Vagina (tissue), 2 donors: Measurements from ENCODE around the gene PNCK. TPM values are rescaled to one million over a fixed set of nuclear protein-coding genes. Genes with fewer than 3 reads are reported as not detected.

Source experiments
- DNase-seq, 2 donors: peaks; one replicate each; pipeline ENCODE4 v3.0.0-alpha.2; 2017; ENCODE audit errors: extremely low spot score in 2 of 2
- H3K27ac ChIP-seq: fragments of 200-600 bp; sonication (generic); one replicate; pipeline ENCODE4 v1.5.1; 2019
- H3K27me3 ChIP-seq: fragments of 200-600 bp; sonication (generic); one replicate; pipeline ENCODE4 v1.5.1; 2019
- H3K36me3 ChIP-seq, 2 donors: fragments of 200-600 bp; sonication (generic); one replicate each; pipeline ENCODE4 v1.5.1; 2017 to 2019
- H3K4me1 ChIP-seq: fragments of 200-600 bp; sonication (generic); one replicate; pipeline ENCODE4 v1.5.1; 2019
- H3K4me3 ChIP-seq, 2 donors: fragments of 200-600 bp; sonication (generic); 1 replicate in 1 of 2; 2 replicates in 1 of 2; pipeline ENCODE4 v1.5.1; 2016 to 2019
- H3K9me3 ChIP-seq: fragments of 200-600 bp; sonication (generic); one replicate; pipeline ENCODE4 v1.5.1; 2019
- POLR2A ChIP-seq, 2 donors: fragments of 450-650 bp; IDR thresholded peaks; one replicate each; pipeline ENCODE4 v1.6.1; 2017; ENCODE audit warnings: antibody characterized with exemption in 2 of 2, mild to moderate bottlenecking in 2 of 2, moderate library complexity in 2 of 2
- POLR2AphosphoS5 ChIP-seq, 2 donors: sonication (generic); formaldehyde crosslinking; IDR thresholded peaks; one replicate each; pipeline ENCODE4 v1.9.0; 2017; ENCODE audit warnings: antibody characterized with exemption in 2 of 2, mild to moderate bottlenecking in 2 of 2, low read depth in 1 of 2; ENCODE audit not compliant: insufficient read depth in 1 of 2
- intact Hi-C: fragments of 100-400 bp; cut with DNase I; formaldehyde crosslinking; loops from one replicate; pipeline ENCODE4 v1.15.1; 2023
- total RNA-seq: library from RNA; depleted of rRNA; stranded (reverse); fragments of >200 nt; gene quantifications from one replicate; pipeline ENCODE4 v1.2.3, GENCODE V29; 2016
- TF ChIP-seq, protein P1 (sequence below), 3 experiments: fragments of 450-650 bp in 2 of 3; fragments of 200-600 bp in 1 of 3; sonication (generic) in 1 of 3; IDR thresholded peaks; one replicate each; pipeline ENCODE4 v1.5.1; 2017 to 2019; ENCODE audit warnings: antibody characterized with exemption in 3 of 3, mild to moderate bottlenecking in 2 of 3, moderate library complexity in 2 of 3

PNCK gene
- total RNA-seq, 1 donor from 2014 or later = 9.3 TPM

DNA sequence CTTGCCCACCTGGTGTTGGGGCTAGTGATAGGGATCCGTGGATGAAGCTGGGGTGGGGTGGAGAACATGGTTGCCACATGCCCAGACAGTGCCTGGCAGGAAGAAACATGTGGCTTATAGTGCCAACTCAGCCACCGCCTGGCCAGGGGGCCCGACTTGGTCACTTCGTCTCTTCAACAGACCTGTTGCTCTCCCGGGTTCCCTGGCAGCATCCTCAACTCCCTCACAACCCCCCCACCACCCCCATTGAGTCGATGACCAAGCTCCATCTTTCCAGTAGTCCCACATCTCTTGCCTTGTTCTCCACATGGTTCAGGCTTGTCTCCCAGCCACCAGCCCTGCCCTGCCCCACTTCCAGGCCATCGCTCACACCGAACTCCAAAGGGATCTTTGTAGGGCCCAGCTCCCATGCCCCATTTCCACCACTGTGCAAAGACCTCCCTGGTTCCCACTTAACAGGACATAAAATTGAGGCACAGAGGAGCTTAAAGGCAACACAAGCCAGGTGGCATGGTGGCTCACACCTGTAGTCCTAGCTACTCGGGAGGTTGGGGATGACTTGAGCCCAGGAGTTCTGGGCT is 7.8 kb downstream of the PNCK start:
- no peak for DNase-seq
- intact Hi-C loops = loop anchor here (10.0 kb wide), 1 partner anchor 721 kb away; no protein-coding TSS in a partner anchor

DNA sequence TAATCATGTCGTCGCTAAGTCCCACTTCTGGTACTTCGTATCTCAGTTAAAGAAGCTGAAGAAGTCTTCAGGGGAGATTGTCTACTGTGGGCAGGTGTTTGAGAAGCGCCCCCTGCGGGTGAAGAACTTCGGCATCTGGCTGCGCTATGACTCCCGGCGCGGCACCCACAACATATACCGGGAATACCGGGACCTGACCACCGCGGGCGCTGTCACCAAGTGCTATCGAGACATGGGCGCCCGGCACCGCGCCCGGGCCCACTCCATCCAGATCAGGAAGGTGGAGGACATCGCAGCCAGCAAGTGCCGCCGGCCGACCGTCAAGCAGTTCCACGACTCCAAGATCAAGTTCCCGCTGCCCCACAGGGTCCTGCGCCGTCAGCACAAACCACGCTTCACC is 11.3 kb downstream of the PNCK start:
- intact Hi-C loops = loop anchor here (10.0 kb wide), 1 partner anchor 717 kb away; no protein-coding TSS in a partner anchor
- no peak overlapping the region for H3K27ac ChIP-seq
- no peaks in the 10 kb centered on the region for H3K27me3 ChIP-seq
- no peaks in the 10 kb centered on the region for H3K9me3 ChIP-seq
- H3K4me1 ChIP-seq = no peaks in the 10 kb centered on the region
- H3K4me3 ChIP-seq = no peak overlapping the region
- DNase-seq = no peak
- no peaks in the 10 kb centered on the region for H3K36me3 ChIP-seq
- TF ChIP-seq POLR2A (IDR thresholded peaks at IDR 0.05) = no peak
- no peak for TF ChIP-seq POLR2AphosphoS5 (IDR thresholded peaks at IDR 0.05; ENCODE audit: insufficient read depth in 1 of 2, low read depth in 1 of 2)
- TF ChIP-seq, protein P1, sequence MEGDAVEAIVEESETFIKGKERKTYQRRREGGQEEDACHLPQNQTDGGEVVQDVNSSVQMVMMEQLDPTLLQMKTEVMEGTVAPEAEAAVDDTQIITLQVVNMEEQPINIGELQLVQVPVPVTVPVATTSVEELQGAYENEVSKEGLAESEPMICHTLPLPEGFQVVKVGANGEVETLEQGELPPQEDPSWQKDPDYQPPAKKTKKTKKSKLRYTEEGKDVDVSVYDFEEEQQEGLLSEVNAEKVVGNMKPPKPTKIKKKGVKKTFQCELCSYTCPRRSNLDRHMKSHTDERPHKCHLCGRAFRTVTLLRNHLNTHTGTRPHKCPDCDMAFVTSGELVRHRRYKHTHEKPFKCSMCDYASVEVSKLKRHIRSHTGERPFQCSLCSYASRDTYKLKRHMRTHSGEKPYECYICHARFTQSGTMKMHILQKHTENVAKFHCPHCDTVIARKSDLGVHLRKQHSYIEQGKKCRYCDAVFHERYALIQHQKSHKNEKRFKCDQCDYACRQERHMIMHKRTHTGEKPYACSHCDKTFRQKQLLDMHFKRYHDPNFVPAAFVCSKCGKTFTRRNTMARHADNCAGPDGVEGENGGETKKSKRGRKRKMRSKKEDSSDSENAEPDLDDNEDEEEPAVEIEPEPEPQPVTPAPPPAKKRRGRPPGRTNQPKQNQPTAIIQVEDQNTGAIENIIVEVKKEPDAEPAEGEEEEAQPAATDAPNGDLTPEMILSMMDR (IDR thresholded peaks at IDR 0.05) = no peak

More for the DNA sequence above, 7.8 kb downstream of the PNCK start:
- Histone ChIP-seq H3K9me3 (no peaks in the 10 kb centered on the region), H3K4me3 (no peak overlapping the region), H3K4me1 (no peaks in the 10 kb centered on the region), H3K27ac (no peak overlapping the region), H3K27me3 (no peaks in the 10 kb centered on the region), H3K36me3 (no peaks in the 10 kb centered on the region)
- TF ChIP-seq, protein P1 (IDR thresholded peaks at IDR 0.05) = no peak

DNA sequence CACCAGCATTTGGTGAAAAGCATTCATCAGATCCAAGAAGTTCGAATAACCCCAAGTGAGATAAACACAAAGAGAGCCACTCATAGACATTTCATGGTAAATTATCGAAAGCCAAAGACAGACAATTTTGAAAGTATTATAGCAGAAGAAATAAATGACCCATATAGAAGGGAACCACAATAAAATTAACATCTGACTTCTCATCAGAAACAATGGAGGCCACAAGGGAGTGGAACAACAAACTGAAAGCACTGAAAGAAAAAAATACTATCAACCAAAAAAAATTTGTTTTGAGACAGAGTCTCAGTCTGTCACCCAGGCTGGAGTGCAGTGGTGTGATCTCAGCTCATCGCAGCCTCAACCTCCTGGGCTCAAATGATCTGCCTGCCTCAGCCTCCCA is 14.3 kb downstream of the PNCK start:
- Histone ChIP-seq H3K36me3 (no peaks in the 10 kb centered on the region), H3K4me3 (no peak overlapping the region), H3K27ac (no peak overlapping the region), H3K9me3 (no peaks in the 10 kb centered on the region), H3K4me1 (no peaks in the 10 kb centered on the region), H3K27me3 (no peaks in the 10 kb centered on the region)
- DNase-seq = no peak
- TF ChIP-seq POLR2A (IDR thresholded peaks at IDR 0.05) = no peak
- no peak for TF ChIP-seq POLR2AphosphoS5 (IDR thresholded peaks at IDR 0.05; ENCODE audit: insufficient read depth in 1 of 2, low read depth in 1 of 2)
- TF ChIP-seq, protein P1 (IDR thresholded peaks at IDR 0.05) = no peak
- intact Hi-C loops = no loop called here

DNA sequence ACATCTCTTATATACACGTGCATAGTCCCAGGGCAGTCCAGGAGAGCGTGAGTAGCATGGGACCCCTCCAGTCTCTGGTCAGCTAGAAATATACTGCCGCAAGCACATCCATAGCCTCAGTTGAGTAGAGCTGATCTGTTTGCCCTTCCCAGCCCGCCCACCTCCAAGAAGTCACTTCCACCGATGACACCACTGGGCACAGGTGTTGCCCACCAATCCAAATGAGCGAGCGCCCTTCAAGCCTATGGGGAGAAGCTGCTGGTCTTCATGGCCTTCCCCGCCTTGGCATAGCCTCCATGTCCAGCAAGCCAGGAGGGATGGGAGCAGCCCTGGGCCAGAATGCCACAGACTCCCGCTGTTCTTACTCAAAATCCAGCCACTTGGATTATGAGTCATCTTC is 16.5 kb downstream of the PNCK start:
- H3K4me3 ChIP-seq = no peak overlapping the region
- H3K9me3 ChIP-seq = no peaks in the 10 kb centered on the region
- TF ChIP-seq POLR2A (IDR thresholded peaks at IDR 0.05) (no peak), POLR2AphosphoS5 (IDR thresholded peaks at IDR 0.05; ENCODE audit: insufficient read depth in 1 of 2, low read depth in 1 of 2) (no peak)
- TF ChIP-seq, protein P1 (IDR thresholded peaks at IDR 0.05) = no peak
- no peak for DNase-seq
- H3K27ac ChIP-seq = no peak overlapping the region
- no peaks in the 10 kb centered on the region for H3K27me3 ChIP-seq
- intact Hi-C loops = no loop called here
- no peaks in the 10 kb centered on the region for H3K4me1 ChIP-seq
- no peaks in the 10 kb centered on the region for H3K36me3 ChIP-seq

DNA sequence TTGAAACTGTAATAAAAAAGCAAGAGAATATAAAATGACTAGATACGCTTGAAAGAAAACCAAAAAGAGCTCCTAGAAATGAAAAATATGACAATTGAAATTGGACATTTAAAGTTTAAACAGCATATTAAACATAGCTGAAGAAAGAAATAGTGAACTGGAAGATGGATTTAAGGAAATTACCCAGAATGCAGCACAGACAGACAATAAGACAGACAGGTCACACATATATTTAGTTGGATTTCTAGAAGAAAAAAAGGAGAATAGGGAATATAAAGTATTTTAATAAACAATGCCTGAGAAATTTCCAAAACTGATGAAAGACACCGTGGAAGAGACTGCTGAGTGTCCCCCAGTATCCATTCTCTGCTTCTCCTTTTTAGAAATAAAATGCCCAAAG is 20.1 kb downstream of the PNCK start:
- no peak for TF ChIP-seq POLR2AphosphoS5 (IDR thresholded peaks at IDR 0.05; ENCODE audit: insufficient read depth in 1 of 2, low read depth in 1 of 2)
- TF ChIP-seq POLR2A (IDR thresholded peaks at IDR 0.05) = no peak
- TF ChIP-seq, protein P1 (IDR thresholded peaks at IDR 0.05) = no peak
- Histone ChIP-seq H3K27me3 (no peaks in the 10 kb centered on the region), H3K4me1 (no peaks in the 10 kb centered on the region), H3K27ac (no peak overlapping the region), H3K36me3 (no peaks in the 10 kb centered on the region), H3K9me3 (no peaks in the 10 kb centered on the region), H3K4me3 (no peak overlapping the region)
- no peak for DNase-seq
- intact Hi-C loops = no loop called here
